Activated CD4-positive, alpha-beta memory T cell treated with anti-CD3 and anti-CD28 coated beads, Interleukin-2, amount 10 ng/mL, durations not matched to agents 7 days and 5 days (primary cell): ENCODE results near the gene SHISA4. TPM values are rescaled to one million over a fixed set of nuclear protein-coding genes. Genes with fewer than 3 reads are reported as not detected.
"Not testable (repeated sequence)": the region's sequence is repeated elsewhere in the genome, so short reads cannot be mapped to it uniquely, and the experiment has no call there.

Experiments used
- CTCF ChIA-PET: fragments of 350-600 bp; sonication (Branson Sonifier 250); formaldehyde crosslinking; loops from one replicate; lab custom pipeline; 2021; ENCODE audit warnings: antibody characterized with exemption, inconsistent platforms; lab: Charles Lee
- POLR2A ChIA-PET: fragments of 350-600 bp; sonication (Branson Sonifier 250); formaldehyde crosslinking; loops from one replicate; lab custom pipeline; 2021; ENCODE audit warnings: antibody characterized with exemption; lab: Charles Lee
- DNase-seq: peaks from one replicate; pipeline ENCODE4 v3.0.0-alpha.2; 2020
- H3K27ac Mint-ChIP-seq: one replicate; pipeline ENCODE4 v1.8.0; 2021; ENCODE audit warnings: mild to moderate bottlenecking, mixed read lengths
- H3K27me3 Mint-ChIP-seq: one replicate; pipeline ENCODE4 v1.8.0; 2021; ENCODE audit warnings: mixed read lengths
- H3K36me3 Mint-ChIP-seq: one replicate; pipeline ENCODE4 v1.8.0; 2021; ENCODE audit warnings: low read depth, mixed read lengths
- H3K4me1 Mint-ChIP-seq: one replicate; pipeline ENCODE4 v1.8.0; 2021; ENCODE audit warnings: mixed read lengths
- H3K4me3 Mint-ChIP-seq: one replicate; pipeline ENCODE4 v1.8.0; 2021; ENCODE audit warnings: mild to moderate bottlenecking, mixed read lengths
- H3K9me3 Mint-ChIP-seq: one replicate; pipeline ENCODE4 v1.8.0; 2021; ENCODE audit warnings: mixed read lengths
- total RNA-seq, 2 experiments: library from RNA; stranded (reverse); gene quantifications; one replicate each; pipeline ENCODE4 v1.2.3, GENCODE V29; 2021

SHISA4 gene
- total RNA-seq, 2 experiments from 2014 or later = 0.55 to 0.81 TPM

DNA sequence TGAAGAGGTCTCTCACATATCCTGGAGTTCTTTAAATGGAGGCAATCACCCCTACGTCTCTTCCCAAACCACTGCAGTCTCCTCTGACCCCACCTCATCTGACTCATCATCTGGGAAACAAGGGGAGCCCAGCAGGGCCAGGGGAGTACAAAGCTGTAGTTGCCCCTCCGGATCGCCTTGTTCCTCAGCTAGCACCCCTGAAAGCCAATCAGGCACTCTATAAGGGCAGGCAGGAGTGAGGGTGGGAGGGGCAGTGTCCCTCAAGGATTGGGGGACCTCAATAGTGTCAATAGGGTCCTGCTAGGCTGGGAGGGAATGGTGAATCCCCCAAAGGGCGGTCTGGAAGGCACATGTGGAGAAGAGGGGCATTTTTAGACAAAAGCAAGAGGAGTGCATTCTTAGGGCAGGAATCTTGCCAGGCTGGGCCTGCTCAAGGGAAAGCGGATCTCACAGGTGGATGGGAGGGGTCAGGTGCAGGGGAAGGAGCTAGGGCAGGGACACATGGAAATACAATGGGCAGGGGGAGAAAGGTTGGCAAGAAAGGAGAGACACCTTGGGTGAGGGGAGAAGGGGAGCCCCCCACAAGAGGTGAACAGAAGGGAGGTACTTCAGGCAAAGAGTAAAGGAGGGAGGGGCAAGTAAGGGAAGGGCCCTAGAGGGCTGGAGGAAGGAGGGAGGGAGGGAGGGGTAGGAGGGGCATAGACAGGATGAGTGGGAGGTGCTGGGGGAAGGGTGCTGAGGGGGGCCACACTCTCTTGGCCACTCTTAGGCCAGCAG lies 5.8 kb downstream of the SHISA4 start:
- CTCF ChIA-PET = interaction anchor here (0.6 to 5.0 kb wide), 22 partner anchors 8 to 240 kb away, joined by 3 to 116 read pairs (median 10); partner anchors contain the start of genes IPO9, LMOD1, RNPEP and TIMM17A
- DNase-seq = no peak
- POLR2A ChIA-PET = interaction anchor here (1.1 to 2.5 kb wide), 5 partner anchors 11 to 607 kb away, joined by 3 to 20 read pairs (median 10); partner anchors contain the start of gene RNPEP
- Mint-ChIP-seq H3K4me1 (peaks cover 19% of the 10 kb centered on the region), H3K27ac (no peak overlapping the region), H3K4me3 (no peak overlapping the region), H3K27me3 (peaks cover 17% of the 10 kb centered on the region), H3K36me3 (no peaks in the 10 kb centered on the region), H3K9me3 (no peaks in the 10 kb centered on the region)

DNA sequence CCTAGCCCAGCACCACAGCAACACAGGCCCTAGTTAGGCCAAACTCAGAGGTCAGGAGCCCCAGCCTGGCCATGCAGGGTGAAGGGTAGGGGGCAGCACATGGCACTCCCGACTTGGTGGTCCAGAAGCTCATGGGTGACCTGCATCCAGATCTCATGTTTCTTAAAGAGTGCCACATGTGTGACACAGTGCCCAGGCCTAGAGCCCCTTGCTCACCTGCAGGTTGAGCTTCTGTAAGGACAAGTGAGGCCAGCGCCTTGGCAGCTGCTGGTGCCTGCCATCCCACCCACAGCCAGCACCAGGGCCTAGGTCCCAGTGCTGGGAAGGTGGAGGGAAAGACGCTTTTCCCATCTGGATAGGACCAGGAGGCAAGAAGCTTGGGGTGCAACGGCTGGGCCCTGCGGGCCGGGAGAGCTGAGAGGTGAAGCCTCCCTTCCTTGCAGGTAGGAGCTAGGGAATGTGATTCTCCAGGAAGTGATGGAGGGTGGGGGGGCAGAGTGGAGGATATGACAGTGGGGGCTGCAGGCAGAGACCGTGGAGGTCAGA lies 6.5 kb downstream of the SHISA4 start:
- H3K27ac Mint-ChIP-seq = no peak overlapping the region
- H3K27me3 Mint-ChIP-seq = peaks cover 16% of the 10 kb centered on the region
- H3K9me3 Mint-ChIP-seq = no peaks in the 10 kb centered on the region
- H3K4me1 Mint-ChIP-seq = peaks cover 19% of the 10 kb centered on the region
- DNase-seq = no peak
- CTCF ChIA-PET = interaction anchor here (0.6 to 5.0 kb wide), 42 partner anchors 8 to 248 kb away, joined by 3 to 116 read pairs (median 6); partner anchors contain the start of genes IPO9, LMOD1, RNPEP and TIMM17A
- H3K36me3 Mint-ChIP-seq = no peaks in the 10 kb centered on the region
- no peak overlapping the region for H3K4me3 Mint-ChIP-seq
- POLR2A ChIA-PET = interaction anchor here (0.6 to 2.5 kb wide), 9 partner anchors 12 to 606 kb away, joined by 3 to 20 read pairs (median 3); partner anchors contain the start of genes RNPEP and TIMM17A

DNA sequence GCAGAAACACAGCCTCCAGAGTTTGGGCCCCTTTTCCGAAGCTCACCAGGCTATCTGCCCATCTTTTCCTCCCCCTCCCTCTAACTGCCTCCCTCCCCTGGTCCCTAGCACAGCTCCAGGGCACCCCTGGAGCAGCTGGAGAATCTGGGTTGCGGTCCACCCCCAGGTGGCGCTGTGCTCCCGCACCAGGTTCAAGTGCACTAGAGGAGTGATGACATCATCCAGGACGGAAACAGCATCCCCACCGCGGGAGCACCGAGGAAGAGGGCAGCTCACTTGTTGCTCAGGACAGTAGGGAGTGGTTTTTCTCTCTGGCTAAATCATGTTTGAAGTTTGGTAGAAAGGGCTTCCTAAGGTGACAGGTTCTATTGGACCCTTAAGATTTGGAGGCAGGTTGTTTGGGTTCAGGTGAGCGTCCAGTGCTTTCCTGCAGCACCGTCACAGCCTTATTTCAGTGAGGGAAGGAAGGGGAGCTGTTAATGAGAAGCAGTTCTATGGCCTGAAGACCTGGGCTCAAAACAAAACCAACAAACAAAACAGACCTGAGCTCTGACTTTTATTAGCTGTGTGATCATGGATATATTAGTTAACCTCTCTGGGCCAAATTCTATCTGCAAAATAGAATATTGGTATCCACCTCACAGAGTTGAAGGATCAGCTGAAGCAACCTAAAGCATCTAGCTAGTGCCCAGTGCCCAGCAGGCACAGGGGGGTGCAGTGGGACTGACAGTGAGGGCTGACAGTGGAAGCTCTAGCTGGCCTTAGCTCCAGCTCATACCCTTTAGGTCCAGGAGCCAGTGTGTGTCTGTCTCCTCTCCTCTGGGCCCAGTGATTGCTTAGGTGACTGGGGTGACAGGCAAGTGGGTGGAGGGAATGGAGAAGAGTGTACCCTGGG lies 7.5 kb downstream of the SHISA4 start:
- Mint-ChIP-seq H3K9me3 (no peaks in the 10 kb centered on the region), H3K36me3 (no peaks in the 10 kb centered on the region), H3K27ac (peak overlapping the region; percentile 63), H3K4me3 (no peak overlapping the region), H3K4me1 (peaks cover 19% of the 10 kb centered on the region), H3K27me3 (peaks cover 15% of the 10 kb centered on the region)
- CTCF ChIA-PET = interaction anchor here (0.6 to 5.0 kb wide), 54 partner anchors 8 to 637 kb away, joined by 3 to 116 read pairs (median 5); partner anchors contain the start of genes IPO9, LMOD1, RNPEP and TIMM17A
- POLR2A ChIA-PET = interaction anchor here (0.6 to 2.5 kb wide), 13 partner anchors 9 to 1934 kb away, joined by 3 to 20 read pairs (median 4); partner anchors contain the start of genes RNPEP and TIMM17A
- DNase-seq = peak; percentile 90

DNA sequence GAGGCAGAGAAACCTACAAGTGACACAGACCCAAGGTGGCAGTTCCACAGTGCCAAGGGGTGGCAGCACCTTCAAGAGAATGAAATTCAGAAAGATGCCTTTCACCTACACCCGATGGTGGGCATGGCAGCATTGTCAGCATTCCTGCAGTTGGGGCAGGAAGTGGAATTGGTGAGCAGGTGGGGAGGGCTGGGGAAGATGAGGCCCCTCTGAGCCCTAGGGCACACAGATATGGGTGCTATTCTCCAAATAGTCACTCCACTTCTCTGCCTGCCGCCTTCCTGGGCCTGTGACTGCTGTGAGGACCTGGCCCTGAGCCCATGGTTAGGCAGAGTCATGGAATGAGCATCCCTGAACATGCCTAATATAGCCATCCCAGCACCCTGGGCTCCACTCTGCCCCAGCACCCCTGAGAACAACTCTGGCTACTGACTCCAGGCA lies 8.3 kb downstream of the SHISA4 start:
- Mint-ChIP-seq H3K36me3 (no peaks in the 10 kb centered on the region), H3K4me3 (no peak overlapping the region), H3K4me1 (peaks cover 19% of the 10 kb centered on the region), H3K27me3 (peaks cover 12% of the 10 kb centered on the region), H3K9me3 (no peaks in the 10 kb centered on the region), H3K27ac (no peak overlapping the region)
- no peak for DNase-seq
- ChIA-PET POLR2A (interaction anchor here (1.3 to 2.5 kb wide), 7 partner anchors 10 to 86 kb away, joined by 4 to 20 read pairs (median 10); partner anchors contain the start of genes RNPEP and TIMM17A), CTCF (interaction anchor here (0.8 to 5.0 kb wide), 29 partner anchors 10 to 266 kb away, joined by 3 to 116 read pairs (median 8); partner anchors contain the start of genes IPO9, LMOD1, RNPEP and TIMM17A)

GRCh38 chr1:201898240-201898894 lies 9.7 kb downstream of the SHISA4 start:
- Mint-ChIP-seq H3K36me3 (no peaks in the 10 kb centered on the region), H3K4me3 (no peak overlapping the region), H3K27me3 (peaks cover 12% of the 10 kb centered on the region), H3K27ac (no peak overlapping the region), H3K9me3 (no peaks in the 10 kb centered on the region), H3K4me1 (peaks cover 19% of the 10 kb centered on the region)
- ChIA-PET POLR2A (no interaction called here), CTCF (interaction anchor here (1.2 to 5.0 kb wide), 3 partner anchors 21 to 74 kb away, joined by 4 to 116 read pairs (median 5); partner anchors contain the start of gene TIMM17A)
- no peak for DNase-seq

- no peak overlapping the region for H3K27ac Mint-ChIP-seq
- ChIA-PET CTCF (interaction anchor here (0.8 to 5.0 kb wide), 3 partner anchors 14 to 109 kb away, joined by 3 to 116 read pairs (median 3); no protein-coding TSS in a partner anchor), POLR2A (no interaction called here)
- no peaks in the 10 kb centered on the region for H3K9me3 Mint-ChIP-seq
- no peaks in the 10 kb centered on the region for H3K36me3 Mint-ChIP-seq
- no peak for DNase-seq
- no peak overlapping the region for H3K4me3 Mint-ChIP-seq
- peaks cover 9% of the 10 kb centered on the region for H3K27me3 Mint-ChIP-seq
- peaks cover 18% of the 10 kb centered on the region for H3K4me1 Mint-ChIP-seq
Observed at GRCh38 chr1:201898992-201899391, 10.3 kb downstream of the SHISA4 start.

DNA sequence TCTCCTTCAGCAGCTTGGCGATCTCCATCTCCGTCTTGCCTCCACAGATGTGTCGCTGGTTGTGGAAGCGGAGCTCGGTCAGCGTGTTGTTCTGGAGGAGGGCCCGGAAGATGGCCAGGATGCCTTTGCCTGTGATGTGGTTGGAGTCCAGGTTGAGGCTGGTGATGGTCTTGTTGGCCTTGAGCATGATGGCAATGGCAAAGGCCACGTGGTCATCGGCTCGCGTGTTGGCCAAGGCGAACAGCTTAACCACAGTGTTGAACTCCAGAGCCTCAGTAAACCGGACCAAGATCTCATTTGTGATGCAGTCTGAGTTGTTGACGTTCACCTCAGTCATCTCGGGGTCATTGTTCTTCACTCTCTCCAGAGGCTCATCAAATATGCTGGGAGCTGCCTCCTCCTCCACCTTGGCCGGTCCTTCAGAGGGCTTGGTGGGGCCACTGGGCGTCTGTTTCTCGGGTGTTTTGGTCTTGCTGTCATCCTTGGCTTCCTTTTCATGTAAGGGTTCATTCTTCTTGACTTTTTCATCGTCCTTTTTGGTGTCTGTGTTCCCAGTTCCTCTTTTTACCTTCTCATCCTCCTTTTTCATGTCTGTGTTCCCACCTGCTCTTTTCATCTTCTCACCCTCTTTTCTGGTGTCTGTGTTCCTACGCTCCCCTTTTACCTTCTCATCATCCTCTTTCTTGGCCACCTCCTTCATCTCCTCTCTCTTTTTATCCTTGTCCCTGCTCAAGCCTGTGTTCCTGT lies 11.2 kb downstream of the SHISA4 start:
- no peaks in the 10 kb centered on the region for H3K36me3 Mint-ChIP-seq
- CTCF ChIA-PET = interaction anchor here (0.6 to 5.0 kb wide), 4 partner anchors 13 to 443 kb away, joined by 3 to 116 read pairs (median 4); no protein-coding TSS in a partner anchor
- peaks cover 17% of the 10 kb centered on the region for H3K4me1 Mint-ChIP-seq
- no peak overlapping the region for H3K27ac Mint-ChIP-seq
- no peak overlapping the region for H3K4me3 Mint-ChIP-seq
- H3K9me3 Mint-ChIP-seq = no peaks in the 10 kb centered on the region
- DNase-seq = no peak
- H3K27me3 Mint-ChIP-seq = peaks cover 9% of the 10 kb centered on the region
- POLR2A ChIA-PET = interaction anchor here (0.8 kb wide), 1 partner anchor 73 kb away, joined by 3 read pairs; no protein-coding TSS in a partner anchor

DNA sequence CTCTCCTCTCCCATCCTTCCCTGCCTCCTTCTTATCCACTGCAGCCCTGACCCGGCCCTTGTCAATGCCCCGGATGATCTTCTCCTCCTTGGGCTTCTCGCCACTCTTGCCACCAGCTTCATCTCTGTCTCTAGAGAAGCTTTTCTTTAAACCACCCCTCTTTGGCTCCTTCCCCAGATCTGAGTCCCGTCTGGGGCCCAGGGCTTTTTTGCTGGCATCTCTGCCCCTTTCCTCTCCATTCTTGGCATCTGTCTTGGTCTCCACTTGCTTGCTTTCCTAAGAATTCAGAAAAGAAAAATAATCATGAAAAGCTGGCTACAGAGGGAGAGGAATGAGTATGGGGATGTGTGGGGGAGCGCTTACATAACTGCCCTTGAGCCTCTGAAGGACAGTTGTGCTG lies 11.8 kb downstream of the SHISA4 start:
- CTCF ChIA-PET = no interaction called here
- POLR2A ChIA-PET = interaction anchor here (0.8 kb wide), 1 partner anchor 73 kb away, joined by 3 read pairs; no protein-coding TSS in a partner anchor
- no peak for DNase-seq
- Mint-ChIP-seq H3K4me3 (no peak overlapping the region), H3K36me3 (no peaks in the 10 kb centered on the region), H3K27me3 (peaks cover 9% of the 10 kb centered on the region), H3K4me1 (peaks cover 18% of the 10 kb centered on the region), H3K9me3 (no peaks in the 10 kb centered on the region), H3K27ac (no peak overlapping the region)

GRCh38 chr1:201901036-201901435 lies 12.3 kb downstream of the SHISA4 start:
- DNase-seq, H3K27ac Mint-ChIP-seq, H3K4me3 Mint-ChIP-seq, H3K9me3 Mint-ChIP-seq, CTCF ChIA-PET, H3K36me3 Mint-ChIP-seq, H3K27me3 Mint-ChIP-seq, POLR2A ChIA-PET: not testable (repeated sequence)
- H3K4me1 Mint-ChIP-seq = peaks cover 15% of the 10 kb centered on the region

- CTCF ChIA-PET = interaction anchor here (1.0 kb wide), 1 partner anchor 80 kb away, joined by 3 read pairs; no protein-coding TSS in a partner anchor
- POLR2A ChIA-PET = no interaction called here
- Mint-ChIP-seq H3K36me3 (no peaks in the 10 kb centered on the region), H3K27ac (no peak overlapping the region), H3K4me3 (no peak overlapping the region), H3K4me1 (peaks cover 6% of the 10 kb centered on the region), H3K27me3 (peaks cover 9% of the 10 kb centered on the region), H3K9me3 (no peaks in the 10 kb centered on the region)
- DNase-seq = no peak
Observed at GRCh38 chr1:201902198-201902597, 13.5 kb downstream of the SHISA4 start.

DNA sequence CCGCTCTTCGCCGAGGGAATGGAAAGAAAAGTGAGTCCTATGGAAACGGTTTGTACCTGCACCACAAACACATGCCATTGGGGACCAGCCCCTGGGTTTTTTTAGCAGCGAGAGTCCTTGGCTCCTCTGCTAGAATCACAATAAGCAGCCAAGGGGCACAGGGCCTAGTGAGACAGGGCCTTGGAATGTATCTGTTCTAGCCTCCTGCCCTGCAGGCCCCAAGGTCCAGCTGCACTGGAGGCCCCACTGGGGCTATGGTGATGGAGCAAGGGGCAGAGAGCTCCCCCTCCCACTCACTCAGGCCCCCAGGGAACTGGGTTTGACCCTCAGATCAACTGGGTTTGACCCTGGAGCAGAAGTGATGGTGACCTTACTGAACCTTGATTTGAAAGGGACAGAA lies 14.4 kb downstream of the SHISA4 start:
- Mint-ChIP-seq H3K36me3 (no peaks in the 10 kb centered on the region), H3K27ac (no peak overlapping the region), H3K4me1 (peaks cover 6% of the 10 kb centered on the region), H3K27me3 (peaks cover 9% of the 10 kb centered on the region), H3K4me3 (no peak overlapping the region), H3K9me3 (no peaks in the 10 kb centered on the region)
- no peak for DNase-seq
- ChIA-PET POLR2A (no interaction called here), CTCF (no interaction called here)
